Measurements from ENCODE around the gene KIR2DL4. TPM values are rescaled to one million over a fixed set of nuclear protein-coding genes. Genes with fewer than 3 reads are reported as not detected.
A peak's percentile ranks its signal among the peaks of the same experiment; 100 is the strongest.
"Not testable (repeated sequence)": the region's sequence is repeated elsewhere in the genome, so short reads cannot be mapped to it uniquely, and the experiment has no call there.

The KIR2DL4 gene
- total RNA-seq, 1 donor from 2014 or later: not detected

- H3K4me3 Mint-ChIP-seq; intact Hi-C loops (cut with micrococcal nuclease); H3K27me3 Mint-ChIP-seq; H3K4me1 Mint-ChIP-seq; H3K27ac Mint-ChIP-seq; H3K9me3 Mint-ChIP-seq; H3K36me3 Mint-ChIP-seq (ENCODE audit: low read depth); DNase-seq: not testable (repeated sequence)
Observed at GRCh38 chr19:54782916-54783315, 20.5 kb upstream of the KIR2DL4 start.

GRCh38 chr19:54786091-54786723 is 17.2 kb upstream of the KIR2DL4 start:
- DNase-seq; H3K36me3 Mint-ChIP-seq (ENCODE audit: low read depth); H3K4me3 Mint-ChIP-seq; intact Hi-C loops (cut with micrococcal nuclease); H3K9me3 Mint-ChIP-seq; H3K27me3 Mint-ChIP-seq; H3K27ac Mint-ChIP-seq; H3K4me1 Mint-ChIP-seq: not testable (repeated sequence)

- H3K27me3 Mint-ChIP-seq; DNase-seq; H3K4me1 Mint-ChIP-seq; H3K27ac Mint-ChIP-seq; H3K36me3 Mint-ChIP-seq (ENCODE audit: low read depth); intact Hi-C loops (cut with micrococcal nuclease); H3K4me3 Mint-ChIP-seq; H3K9me3 Mint-ChIP-seq: not testable (repeated sequence)
Observed at GRCh38 chr19:54788154-54788553, 15.3 kb upstream of the KIR2DL4 start.

- intact Hi-C loops (cut with micrococcal nuclease): no loop called here
- DNase-seq: no peak
- Mint-ChIP-seq H3K4me1 (peaks cover 10% of the 10 kb centered on the region), H3K36me3 (ENCODE audit: low read depth) (no peaks in the 10 kb centered on the region), H3K27ac (no peak overlapping the region), H3K9me3 (no peaks in the 10 kb centered on the region), H3K27me3 (peaks cover 8% of the 10 kb centered on the region), H3K4me3 (no peak overlapping the region)
Observed at GRCh38 chr19:54790711-54791110, 12.7 kb upstream of the KIR2DL4 start.

GRCh38 chr19:54791476-54791875 is 11.9 kb upstream of the KIR2DL4 start:
- intact Hi-C loops (cut with micrococcal nuclease): no loop called here
- no peaks in the 10 kb centered on the region for H3K36me3 Mint-ChIP-seq (ENCODE audit: low read depth)
- H3K4me3 Mint-ChIP-seq: no peak overlapping the region
- no peak overlapping the region for H3K27ac Mint-ChIP-seq
- DNase-seq: no peak
- H3K27me3 Mint-ChIP-seq: peaks cover 8% of the 10 kb centered on the region
- no peaks in the 10 kb centered on the region for H3K9me3 Mint-ChIP-seq
- H3K4me1 Mint-ChIP-seq: peaks cover 10% of the 10 kb centered on the region

GRCh38 chr19:54792814-54793213 is 10.6 kb upstream of the KIR2DL4 start:
- H3K36me3 Mint-ChIP-seq (ENCODE audit: low read depth): no peaks in the 10 kb centered on the region

GRCh38 chr19:54795758-54796157 is 7.7 kb upstream of the KIR2DL4 start:
- Mint-ChIP-seq H3K4me3 (no peak overlapping the region), H3K27ac (no peak overlapping the region), H3K27me3 (peaks cover 15% of the 10 kb centered on the region), H3K9me3 (no peaks in the 10 kb centered on the region), H3K4me1 (peaks cover 10% of the 10 kb centered on the region), H3K36me3 (ENCODE audit: low read depth) (no peaks in the 10 kb centered on the region)
- no peak for DNase-seq
- intact Hi-C loops (cut with micrococcal nuclease): no loop called here

More at GRCh38 chr19:54792814-54793213, 10.6 kb upstream of the KIR2DL4 start:
- Mint-ChIP-seq H3K27ac (no peak overlapping the region), H3K9me3 (no peaks in the 10 kb centered on the region), H3K27me3 (peaks cover 12% of the 10 kb centered on the region), H3K4me1 (peaks cover 10% of the 10 kb centered on the region), H3K4me3 (peak overlapping the region; percentile 79)
- intact Hi-C loops (cut with micrococcal nuclease): no loop called here
- DNase-seq: peak; percentile 57

- intact Hi-C loops (cut with micrococcal nuclease): no loop called here
- H3K9me3 Mint-ChIP-seq: no peaks in the 10 kb centered on the region
- no peaks in the 10 kb centered on the region for H3K36me3 Mint-ChIP-seq (ENCODE audit: low read depth)
- peaks cover 2% of the 10 kb centered on the region for H3K27me3 Mint-ChIP-seq
- H3K27ac Mint-ChIP-seq: no peak overlapping the region
- DNase-seq: no peak
- H3K4me3 Mint-ChIP-seq: no peak overlapping the region
- no peaks in the 10 kb centered on the region for H3K4me1 Mint-ChIP-seq
Observed at GRCh38 chr19:54804101-54804500, 691 bp downstream of the KIR2DL4 start.

- H3K9me3 Mint-ChIP-seq: no peaks in the 10 kb centered on the region
- H3K4me3 Mint-ChIP-seq: no peak overlapping the region
- H3K4me1 Mint-ChIP-seq: no peaks in the 10 kb centered on the region
- H3K27me3 Mint-ChIP-seq: peaks cover 2% of the 10 kb centered on the region
- H3K27ac Mint-ChIP-seq: no peak overlapping the region
- DNase-seq: no peak
- intact Hi-C loops (cut with micrococcal nuclease): no loop called here
- H3K36me3 Mint-ChIP-seq (ENCODE audit: low read depth): no peaks in the 10 kb centered on the region
Observed at GRCh38 chr19:54804571-54804970, 1.2 kb downstream of the KIR2DL4 start.

- intact Hi-C loops (cut with micrococcal nuclease): no loop called here
- H3K4me1 Mint-ChIP-seq: no peaks in the 10 kb centered on the region
- H3K4me3 Mint-ChIP-seq: no peak overlapping the region
- no peak overlapping the region for H3K27ac Mint-ChIP-seq
- no peak for DNase-seq
- no peaks in the 10 kb centered on the region for H3K36me3 Mint-ChIP-seq (ENCODE audit: low read depth)
- H3K27me3 Mint-ChIP-seq: peaks cover 2% of the 10 kb centered on the region
- peaks cover 4% of the 10 kb centered on the region for H3K9me3 Mint-ChIP-seq
Observed at GRCh38 chr19:54805665-54806515, 2.5 kb downstream of the KIR2DL4 start.

- Mint-ChIP-seq H3K27me3 (peaks cover 2% of the 10 kb centered on the region), H3K9me3 (peaks cover 4% of the 10 kb centered on the region), H3K27ac (no peak overlapping the region), H3K4me1 (no peaks in the 10 kb centered on the region), H3K4me3 (no peak overlapping the region), H3K36me3 (ENCODE audit: low read depth) (no peaks in the 10 kb centered on the region)
- intact Hi-C loops (cut with micrococcal nuclease): no loop called here
- no peak for DNase-seq
Observed at GRCh38 chr19:54806516-54806838, 3.1 kb downstream of the KIR2DL4 start.

- H3K27me3 Mint-ChIP-seq; H3K4me3 Mint-ChIP-seq; H3K9me3 Mint-ChIP-seq; H3K36me3 Mint-ChIP-seq (ENCODE audit: low read depth); DNase-seq; intact Hi-C loops (cut with micrococcal nuclease); H3K27ac Mint-ChIP-seq; H3K4me1 Mint-ChIP-seq: not testable (repeated sequence)
Observed at GRCh38 chr19:54814571-54814970, 11.2 kb downstream of the KIR2DL4 start.

- H3K4me1 Mint-ChIP-seq; H3K9me3 Mint-ChIP-seq; H3K4me3 Mint-ChIP-seq; intact Hi-C loops (cut with micrococcal nuclease); H3K27me3 Mint-ChIP-seq; H3K27ac Mint-ChIP-seq; H3K36me3 Mint-ChIP-seq (ENCODE audit: low read depth); DNase-seq: not testable (repeated sequence)
Observed at GRCh38 chr19:54816251-54816650, 12.8 kb downstream of the KIR2DL4 start, which contains the start of gene KIR3DL1. Gene KIR3DL1 (plus strand): TSS chr19:54816468.

- H3K27ac Mint-ChIP-seq: no peak overlapping the region
- no peak for DNase-seq
- intact Hi-C loops (cut with micrococcal nuclease): no loop called here
- no peaks in the 10 kb centered on the region for H3K9me3 Mint-ChIP-seq
- H3K4me1 Mint-ChIP-seq: no peaks in the 10 kb centered on the region
- no peak overlapping the region for H3K4me3 Mint-ChIP-seq
- no peaks in the 10 kb centered on the region for H3K27me3 Mint-ChIP-seq
- H3K36me3 Mint-ChIP-seq (ENCODE audit: low read depth): no peaks in the 10 kb centered on the region
Observed at GRCh38 chr19:54817670-54818536, 14.5 kb downstream of the KIR2DL4 start.
